Astrocyte of the cerebellum (primary cell): Measurements from ENCODE around the gene BIN2.
"Not testable (repeated sequence)": the region's sequence is repeated elsewhere in the genome, so short reads cannot be mapped to it uniquely, and the experiment has no call there.

ENCODE experiments used
- DNase-seq: peaks from one replicate; pipeline ENCODE4 v3.0.0-alpha.2; 2011; ENCODE audit warnings: low read depth
- H3K4me3 ChIP-seq: 2 replicates; pipeline ENCODE4 v1.5.1; 2011; ENCODE audit warnings: mild to moderate bottlenecking, low read depth, low read length, moderate library complexity
- CTCF ChIP-seq: IDR thresholded peaks from 2 replicates; pipeline ENCODE4 v1.5.1; 2012; ENCODE audit warnings: low read length, low read depth, moderate library complexity, mild to moderate bottlenecking; ENCODE audit errors: missing control alignments
- in situ Hi-C: cut with HindIII; loops from 2 replicates; pipeline ENCODE4 v1.10.0; 2017; ENCODE audit warnings: low sequenced_read_pairs

BIN2 gene

GRCh38 chr12:51339750-51340149 lies 15.8 kb upstream of the BIN2 start:
- no peak overlapping the region for H3K4me3 ChIP-seq
- in situ Hi-C loops, result no loop called here
- DNase-seq, result no peak
- no peak for TF ChIP-seq CTCF

GRCh38 chr12:51337336-51337735 lies 13.4 kb upstream of the BIN2 start:
- H3K4me3 ChIP-seq, DNase-seq, in situ Hi-C loops: not testable (repeated sequence)

GRCh38 chr12:51335931-51336330 lies 12.0 kb upstream of the BIN2 start:
- TF ChIP-seq CTCF, result no peak
- in situ Hi-C loops, result no loop called here
- no peak for DNase-seq
- no peak overlapping the region for H3K4me3 ChIP-seq

GRCh38 chr12:51334764-51335163 lies 10.8 kb upstream of the BIN2 start:
- no peak for DNase-seq
- H3K4me3 ChIP-seq, result no peak overlapping the region
- no peak for TF ChIP-seq CTCF
- in situ Hi-C loops, result no loop called here

- no peak for TF ChIP-seq CTCF
- in situ Hi-C loops, result no loop called here
- DNase-seq, result no peak
- H3K4me3 ChIP-seq, result no peak overlapping the region
These were observed 9.6 kb upstream of the BIN2 start for GRCh38 chr12:51333536-51333935.

GRCh38 chr12:51330186-51330585 lies 6.2 kb upstream of the BIN2 start:
- no peak overlapping the region for H3K4me3 ChIP-seq
- no peak for DNase-seq
- in situ Hi-C loops, result no loop called here
- no peak for TF ChIP-seq CTCF

GRCh38 chr12:51329742-51330141 lies 5.8 kb upstream of the BIN2 start:
- no peak for DNase-seq
- TF ChIP-seq CTCF, result no peak
- in situ Hi-C loops, result no loop called here
- no peak overlapping the region for H3K4me3 ChIP-seq
